22Rv1 (cell line): ENCODE data around the gene USP34.

Experiments
- H3K27ac ChIP-seq: fragments of 450-650 bp; 2 replicates; pipeline ENCODE4 v1.5.1; 2017
- ZFX ChIP-seq: fragments of 450-650 bp; IDR thresholded peaks from 2 replicates; pipeline ENCODE4 v1.6.1; 2017; ENCODE audit warnings: antibody characterized with exemption, borderline replicate concordance
- TF ChIP-seq, protein P1 (sequence below): fragments of 450-650 bp; IDR thresholded peaks from 2 replicates; pipeline ENCODE4 v1.5.1; 2017; ENCODE audit warnings: mild to moderate bottlenecking

The USP34 gene

DNA sequence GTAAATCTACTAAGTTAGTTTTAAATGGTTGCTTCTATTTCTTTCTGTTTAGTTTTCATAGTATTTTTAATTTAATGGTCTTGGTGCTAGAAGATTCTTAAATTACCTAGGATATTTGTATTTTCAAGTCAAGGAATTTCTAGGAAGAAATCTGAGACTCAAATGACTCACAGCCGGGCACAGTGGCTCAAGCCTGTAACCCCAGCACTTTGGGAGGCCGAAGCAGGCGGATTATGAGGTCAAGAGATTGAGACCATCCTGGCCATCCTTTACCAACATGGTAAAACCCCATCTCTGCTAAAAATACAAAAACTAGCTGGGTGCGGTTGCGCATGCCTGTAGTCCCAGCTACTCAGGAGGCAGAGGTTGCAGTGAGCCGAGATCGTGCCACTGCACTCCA, 213.4 kb downstream of the USP34 start:
- TF ChIP-seq, protein P1, sequence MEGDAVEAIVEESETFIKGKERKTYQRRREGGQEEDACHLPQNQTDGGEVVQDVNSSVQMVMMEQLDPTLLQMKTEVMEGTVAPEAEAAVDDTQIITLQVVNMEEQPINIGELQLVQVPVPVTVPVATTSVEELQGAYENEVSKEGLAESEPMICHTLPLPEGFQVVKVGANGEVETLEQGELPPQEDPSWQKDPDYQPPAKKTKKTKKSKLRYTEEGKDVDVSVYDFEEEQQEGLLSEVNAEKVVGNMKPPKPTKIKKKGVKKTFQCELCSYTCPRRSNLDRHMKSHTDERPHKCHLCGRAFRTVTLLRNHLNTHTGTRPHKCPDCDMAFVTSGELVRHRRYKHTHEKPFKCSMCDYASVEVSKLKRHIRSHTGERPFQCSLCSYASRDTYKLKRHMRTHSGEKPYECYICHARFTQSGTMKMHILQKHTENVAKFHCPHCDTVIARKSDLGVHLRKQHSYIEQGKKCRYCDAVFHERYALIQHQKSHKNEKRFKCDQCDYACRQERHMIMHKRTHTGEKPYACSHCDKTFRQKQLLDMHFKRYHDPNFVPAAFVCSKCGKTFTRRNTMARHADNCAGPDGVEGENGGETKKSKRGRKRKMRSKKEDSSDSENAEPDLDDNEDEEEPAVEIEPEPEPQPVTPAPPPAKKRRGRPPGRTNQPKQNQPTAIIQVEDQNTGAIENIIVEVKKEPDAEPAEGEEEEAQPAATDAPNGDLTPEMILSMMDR: no peak
- TF ChIP-seq ZFX: no peak
- H3K27ac ChIP-seq: no peak overlapping the region

DNA sequence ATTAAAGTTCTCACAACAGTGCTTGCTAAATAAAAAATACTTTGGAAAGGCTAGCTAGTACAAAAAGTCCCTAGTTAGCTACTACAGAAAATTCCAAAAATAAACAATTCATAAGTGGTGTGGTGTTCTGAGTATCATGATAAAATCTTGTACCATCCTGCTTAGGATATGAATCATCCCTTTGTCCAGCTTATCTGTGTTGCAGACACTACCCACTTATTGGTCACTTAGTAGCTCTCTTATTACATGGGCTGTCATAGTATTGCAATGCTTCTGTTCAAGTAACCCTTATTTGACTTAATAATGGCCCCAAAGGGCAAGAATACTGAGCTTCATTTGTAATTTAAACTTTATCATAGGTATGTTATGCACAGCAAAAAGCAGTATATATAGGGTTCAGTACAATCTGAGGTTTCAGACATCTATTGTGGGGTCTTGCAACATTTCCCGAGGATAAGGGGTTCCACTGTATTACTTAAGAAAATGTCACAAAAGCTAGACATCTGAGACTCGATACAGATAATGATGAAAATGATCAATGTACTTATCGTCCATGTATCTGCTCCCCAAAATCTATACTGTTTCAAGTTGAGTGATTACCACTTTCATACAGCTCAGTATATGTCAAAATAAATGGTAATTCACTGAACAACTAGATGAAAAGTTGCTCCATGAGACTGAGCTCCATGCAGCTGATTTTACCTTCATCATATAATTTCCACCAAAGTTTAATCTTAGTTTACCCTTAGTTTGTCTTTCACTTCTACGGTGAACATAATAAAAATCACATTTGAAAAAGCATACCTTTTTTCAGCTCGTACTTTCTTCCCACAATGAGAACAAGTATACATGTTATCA, 215.1 kb downstream of the USP34 start:
- no peak overlapping the region for H3K27ac ChIP-seq
- no peak for TF ChIP-seq ZFX
- TF ChIP-seq, protein P1: no peak

DNA sequence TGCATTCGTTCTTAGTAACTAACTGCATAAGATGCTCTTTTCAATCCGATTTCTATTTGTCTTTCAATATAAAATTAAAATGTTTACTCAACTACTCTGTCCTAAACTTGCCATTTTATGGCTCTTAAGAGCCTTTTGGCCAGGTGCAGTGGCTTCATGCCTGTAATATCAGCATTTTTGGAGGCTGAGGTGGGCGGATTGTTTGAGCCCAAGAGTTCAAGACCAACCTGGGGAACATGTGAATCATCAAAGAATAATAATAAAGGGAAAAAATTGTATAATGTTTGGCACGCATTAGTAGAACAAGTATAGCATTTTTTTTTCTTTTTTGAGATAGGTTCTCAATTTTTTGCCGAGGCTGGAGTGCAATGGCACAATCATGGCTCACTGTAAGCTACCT, 216.4 kb downstream of the USP34 start:
- no peak for TF ChIP-seq ZFX
- TF ChIP-seq, protein P1: no peak
- H3K27ac ChIP-seq: no peak overlapping the region

DNA sequence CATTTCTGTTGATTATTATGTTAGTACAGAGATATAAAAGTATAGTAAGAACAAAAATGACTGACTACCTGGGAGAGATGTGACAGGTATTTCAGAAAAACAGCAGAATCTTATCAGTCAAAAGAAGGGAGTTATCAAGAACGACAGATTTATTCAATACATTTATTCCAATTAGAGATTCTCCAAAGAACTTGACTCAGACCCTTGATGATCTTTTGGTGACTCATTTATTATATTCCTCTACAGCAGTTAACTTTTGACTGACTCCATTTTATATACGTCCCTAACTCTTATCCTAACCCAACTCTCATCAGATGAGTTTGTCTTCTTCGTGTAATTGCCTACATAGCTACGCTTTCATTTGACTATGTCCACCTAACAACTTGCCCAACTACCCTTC, 217.8 kb downstream of the USP34 start:
- TF ChIP-seq, protein P1: no peak
- no peak for TF ChIP-seq ZFX
- H3K27ac ChIP-seq: no peak overlapping the region

DNA sequence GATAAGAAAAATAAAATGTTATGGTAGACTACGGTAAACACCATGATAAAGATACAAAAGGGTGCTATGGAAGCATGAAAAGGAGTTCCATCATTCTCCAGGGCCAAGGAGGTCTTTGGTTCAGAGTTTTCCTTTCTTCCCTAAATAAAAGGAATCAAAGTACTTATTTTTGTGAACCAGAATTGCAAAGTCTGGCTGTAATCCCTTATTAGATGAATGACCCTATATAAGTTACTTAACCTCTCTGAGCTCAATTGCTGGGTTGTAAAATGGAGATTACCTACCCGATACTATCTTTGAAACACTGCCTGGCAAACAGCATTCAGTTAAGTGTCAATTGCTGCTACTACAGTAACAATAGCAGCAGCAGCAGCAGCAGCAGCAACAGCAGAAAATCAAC, 218.9 kb downstream of the USP34 start:
- TF ChIP-seq, protein P1: no peak
- no peak for TF ChIP-seq ZFX
- H3K27ac ChIP-seq: no peak overlapping the region

DNA sequence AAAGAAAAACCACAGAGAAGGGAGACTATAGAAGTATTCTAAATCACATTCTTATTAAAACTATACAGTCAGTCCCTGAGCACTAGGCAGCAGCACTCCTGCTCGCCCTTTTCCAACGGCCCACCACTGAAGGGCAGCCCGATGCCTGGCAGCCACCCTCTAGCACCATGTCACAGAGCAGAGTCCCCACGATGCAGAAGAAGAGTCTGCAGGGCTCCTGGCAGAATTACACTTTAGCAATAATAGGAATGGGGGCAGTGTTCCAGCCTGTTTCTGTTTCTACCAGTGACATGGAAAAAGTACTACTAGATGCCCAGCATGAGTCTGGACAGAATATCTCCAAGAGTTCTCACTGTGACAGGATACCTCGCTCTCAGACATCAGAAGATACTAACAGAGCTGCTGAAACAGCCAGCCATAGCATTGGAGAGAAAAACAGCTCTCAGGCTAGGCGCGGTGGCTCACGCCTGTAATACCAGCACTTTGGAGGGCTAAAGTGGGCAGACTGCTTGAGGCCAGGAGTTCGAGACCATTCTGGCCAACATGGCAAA, 221.3 kb downstream of the USP34 start:
- no peak overlapping the region for H3K27ac ChIP-seq
- TF ChIP-seq, protein P1: no peak
- TF ChIP-seq ZFX: no peak

DNA sequence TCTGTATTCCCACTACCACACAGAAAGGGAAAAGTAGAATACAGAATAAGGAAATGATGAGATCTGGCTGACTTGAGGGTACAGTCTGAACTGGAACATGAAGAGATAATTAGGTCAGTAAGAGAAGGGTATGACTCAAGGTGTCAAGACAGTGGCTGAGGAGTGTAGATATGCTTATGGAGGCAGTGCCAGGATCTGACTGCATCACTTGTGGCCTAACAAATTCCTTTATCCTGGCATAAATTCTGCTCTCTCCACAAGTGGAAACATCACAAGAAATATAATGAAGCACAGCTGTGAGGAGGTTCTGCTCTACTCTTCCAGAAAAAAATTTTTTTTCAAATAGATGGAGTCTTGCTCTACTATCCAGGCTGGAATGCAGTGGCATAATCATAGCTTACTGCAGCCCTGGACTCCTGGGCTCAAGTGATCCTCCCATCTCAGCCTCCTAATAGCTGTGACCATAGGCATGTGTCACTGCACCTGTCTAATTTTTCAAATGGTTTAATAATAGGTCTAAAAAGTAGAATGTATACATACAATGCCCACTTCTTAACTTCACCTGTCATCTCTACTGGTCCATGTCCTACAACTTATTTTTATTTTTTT, 223.6 kb downstream of the USP34 start:
- H3K27ac ChIP-seq: no peak overlapping the region
- TF ChIP-seq, protein P1: no peak
- no peak for TF ChIP-seq ZFX
